ENCODE data around the gene SH3BP5L.

Gene SH3BP5L

DNA sequence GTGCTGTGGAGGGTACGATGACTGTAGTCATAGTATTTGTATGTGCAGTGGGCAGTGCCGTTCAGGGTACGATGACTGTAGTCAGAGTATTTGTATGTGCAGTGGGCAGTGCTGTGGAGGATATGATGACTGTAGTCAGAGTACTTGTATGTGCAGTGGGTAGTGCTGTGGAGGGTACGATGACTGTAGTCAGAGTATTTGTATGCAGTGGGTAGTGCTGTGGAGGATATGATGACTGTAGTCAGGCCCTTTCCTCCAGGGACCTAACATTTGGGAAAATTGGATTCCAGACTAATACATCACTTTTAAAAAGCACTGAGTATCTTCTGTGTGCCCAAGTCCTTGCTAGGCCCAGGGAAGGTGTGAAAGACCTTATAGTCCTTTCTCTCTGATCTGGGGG lies 15.2 kb upstream of the SH3BP5L start:
- H3K4me3 ChIP-seq (ENCODE audit: low read depth, low read length), result no peak overlapping the region
- no peak for DNase-seq (ENCODE audit: low read depth)
- in situ Hi-C loops (cut with HindIII; ENCODE audit: low sequenced_read_pairs), result no loop called here
- TF ChIP-seq, protein P1, sequence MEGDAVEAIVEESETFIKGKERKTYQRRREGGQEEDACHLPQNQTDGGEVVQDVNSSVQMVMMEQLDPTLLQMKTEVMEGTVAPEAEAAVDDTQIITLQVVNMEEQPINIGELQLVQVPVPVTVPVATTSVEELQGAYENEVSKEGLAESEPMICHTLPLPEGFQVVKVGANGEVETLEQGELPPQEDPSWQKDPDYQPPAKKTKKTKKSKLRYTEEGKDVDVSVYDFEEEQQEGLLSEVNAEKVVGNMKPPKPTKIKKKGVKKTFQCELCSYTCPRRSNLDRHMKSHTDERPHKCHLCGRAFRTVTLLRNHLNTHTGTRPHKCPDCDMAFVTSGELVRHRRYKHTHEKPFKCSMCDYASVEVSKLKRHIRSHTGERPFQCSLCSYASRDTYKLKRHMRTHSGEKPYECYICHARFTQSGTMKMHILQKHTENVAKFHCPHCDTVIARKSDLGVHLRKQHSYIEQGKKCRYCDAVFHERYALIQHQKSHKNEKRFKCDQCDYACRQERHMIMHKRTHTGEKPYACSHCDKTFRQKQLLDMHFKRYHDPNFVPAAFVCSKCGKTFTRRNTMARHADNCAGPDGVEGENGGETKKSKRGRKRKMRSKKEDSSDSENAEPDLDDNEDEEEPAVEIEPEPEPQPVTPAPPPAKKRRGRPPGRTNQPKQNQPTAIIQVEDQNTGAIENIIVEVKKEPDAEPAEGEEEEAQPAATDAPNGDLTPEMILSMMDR (IDR thresholded peaks at IDR 0.05; ENCODE audit: low read depth, low read length, missing control alignments), result no peak

DNA sequence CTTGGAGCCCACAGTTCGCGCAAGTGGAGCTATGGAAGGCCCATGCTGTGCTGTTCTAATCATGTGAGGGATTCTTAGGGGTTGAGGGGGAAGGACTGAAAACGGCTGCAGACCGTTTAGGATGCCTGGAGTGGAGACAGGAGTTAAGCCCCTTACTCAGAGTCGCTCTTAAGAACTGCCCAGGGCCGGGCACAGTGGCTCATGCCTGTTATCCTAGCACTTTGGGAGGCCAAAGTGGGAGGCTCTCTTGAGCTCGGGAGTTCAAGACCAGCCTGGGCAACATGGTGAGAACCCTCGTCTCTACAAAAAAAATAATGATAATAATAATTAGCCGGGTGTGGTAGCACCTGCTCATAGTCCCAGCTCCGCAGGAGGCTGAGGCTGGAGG lies 13.4 kb upstream of the SH3BP5L start:
- no peak for DNase-seq (ENCODE audit: low read depth)
- in situ Hi-C loops (cut with HindIII; ENCODE audit: low sequenced_read_pairs), result no loop called here
- H3K4me3 ChIP-seq (ENCODE audit: low read depth, low read length), result peak overlapping the region; percentile 77
- TF ChIP-seq, protein P1 (IDR thresholded peaks at IDR 0.05; ENCODE audit: low read depth, low read length, missing control alignments), result no peak

DNA sequence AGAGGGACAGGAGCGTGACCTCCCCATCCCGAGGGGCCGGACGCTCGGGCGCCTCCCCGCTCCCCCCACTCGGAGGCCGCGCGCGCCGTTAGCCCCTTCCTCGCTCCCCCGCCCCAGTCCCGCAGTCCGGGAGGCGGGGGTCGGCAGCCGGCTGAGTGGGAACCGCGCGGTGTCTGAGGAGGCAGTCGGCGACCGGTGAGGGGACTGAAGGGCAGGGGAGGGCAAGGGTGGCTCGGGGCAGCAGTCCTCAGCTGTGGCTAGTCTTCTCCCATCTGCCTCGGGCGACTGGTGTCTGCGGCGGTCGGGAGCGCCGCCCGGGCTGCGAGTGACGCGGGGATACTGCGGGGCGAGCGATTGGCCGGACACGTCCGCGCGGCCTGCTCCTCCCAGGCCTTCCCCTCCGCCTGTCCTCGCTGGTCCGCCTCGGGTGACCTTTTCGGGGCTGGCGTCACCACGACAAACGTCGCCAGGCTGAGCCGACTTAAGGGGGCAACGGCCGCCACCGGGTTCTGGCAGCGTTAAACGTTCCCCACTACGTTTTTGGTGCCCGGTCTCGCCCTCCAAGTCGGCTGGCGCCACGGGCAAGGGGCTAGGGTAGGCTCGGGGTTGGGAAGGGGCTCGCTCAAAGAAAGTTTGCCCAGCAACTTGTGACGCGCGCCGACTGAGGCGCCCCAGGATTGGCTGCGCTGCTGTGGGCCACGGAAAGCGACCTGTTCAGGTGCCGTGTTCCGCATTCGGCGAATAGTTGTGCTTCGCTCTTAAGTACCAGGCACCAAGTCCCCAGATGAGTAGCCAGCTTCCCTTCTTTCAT lies 12.8 kb upstream of the SH3BP5L start:
- H3K4me3 ChIP-seq (ENCODE audit: low read depth, low read length), result peak overlapping the region; percentile 77
- TF ChIP-seq, protein P1 (IDR thresholded peaks at IDR 0.05; ENCODE audit: low read depth, low read length, missing control alignments), result no peak
- in situ Hi-C loops (cut with HindIII; ENCODE audit: low sequenced_read_pairs), result no loop called here
- peak; percentile 54 for DNase-seq (ENCODE audit: low read depth)

DNA sequence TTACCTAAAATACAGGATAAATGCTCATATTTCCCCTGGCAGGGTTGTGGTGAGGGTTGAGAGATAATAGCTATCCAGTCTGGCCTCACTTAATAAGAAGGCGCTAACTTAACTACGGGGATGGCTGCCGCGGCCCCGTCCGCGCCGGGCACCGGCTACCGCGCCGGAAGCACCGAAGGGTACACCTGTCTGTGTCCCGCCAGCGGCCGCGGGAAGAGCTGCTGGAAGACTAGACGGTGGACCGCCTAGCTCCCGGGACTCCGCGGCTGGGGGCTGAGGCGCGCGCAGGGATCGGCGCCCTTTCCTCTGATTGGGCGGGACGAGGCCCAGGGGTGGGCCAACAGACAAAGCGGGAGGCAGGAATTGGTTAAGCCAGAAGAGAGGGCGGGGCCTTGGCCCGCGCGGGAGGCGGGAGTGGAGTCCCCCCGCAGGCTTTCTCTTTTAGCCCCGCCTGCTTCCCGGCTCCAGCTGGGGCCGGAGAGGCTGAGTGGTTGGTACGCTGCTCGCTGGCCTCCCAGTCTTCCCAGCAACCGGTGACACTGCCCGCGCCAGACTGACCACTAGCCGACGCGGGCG lies 12.2 kb upstream of the SH3BP5L start, which contains the start of gene ZNF672:
Gene ZNF672, plus strand, starts transcription at position 444 of the 576 bp plus-strand sequence. CDS start 9,051 bp downstream, outside the sequence.
- H3K4me3 ChIP-seq (ENCODE audit: low read depth, low read length), result peak within 1 kb of the TSS; percentile 77
- in situ Hi-C loops (cut with HindIII; ENCODE audit: low sequenced_read_pairs), result no loop called here

DNA sequence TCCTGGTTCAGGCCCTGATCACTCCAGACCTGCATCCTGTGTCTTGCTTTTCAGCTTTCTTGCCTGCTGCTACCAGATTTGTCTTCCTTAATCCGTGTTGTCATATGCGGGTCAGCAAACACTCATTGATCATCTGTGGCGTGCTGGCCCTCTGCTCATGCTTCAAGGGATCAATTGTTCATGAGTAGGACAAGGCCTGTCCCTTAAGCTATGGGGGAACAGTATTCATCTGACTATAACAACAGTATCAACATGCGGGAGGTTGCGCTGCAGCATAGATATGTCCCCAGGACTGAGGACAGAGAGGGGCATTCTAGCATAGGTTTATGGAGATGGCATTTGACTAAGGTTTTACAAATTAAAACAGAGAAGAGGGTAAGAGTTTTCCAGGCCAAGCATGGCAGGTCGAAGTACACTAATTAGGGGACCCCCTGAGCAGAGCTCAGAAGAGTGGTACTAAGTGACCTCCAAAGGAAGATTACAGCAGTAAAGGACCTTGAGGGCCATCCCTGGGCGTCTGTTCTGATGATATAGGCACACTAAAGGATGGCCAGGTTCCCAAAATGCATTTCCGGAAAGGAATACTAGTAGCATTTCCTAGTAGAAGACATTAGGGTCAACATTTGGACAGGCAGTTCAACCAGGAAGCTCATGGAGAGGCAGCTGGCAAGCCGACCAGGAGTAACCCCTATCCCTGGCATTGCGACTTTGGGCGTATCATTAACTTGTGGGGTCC lies 11.5 kb upstream of the SH3BP5L start:
- no peak for DNase-seq (ENCODE audit: low read depth)
- peak overlapping the region; percentile 77 for H3K4me3 ChIP-seq (ENCODE audit: low read depth, low read length)
- TF ChIP-seq, protein P1 (IDR thresholded peaks at IDR 0.05; ENCODE audit: low read depth, low read length, missing control alignments), result no peak
- in situ Hi-C loops (cut with HindIII; ENCODE audit: low sequenced_read_pairs), result no loop called here

More for the DNA sequence above, 12.2 kb upstream of the SH3BP5L start, which contains the start of gene ZNF672:
- DNase-seq (ENCODE audit: low read depth), result peak; percentile 93
- TF ChIP-seq, protein P1 (IDR thresholded peaks at IDR 0.05; ENCODE audit: low read depth, low read length, missing control alignments), result no peak

DNA sequence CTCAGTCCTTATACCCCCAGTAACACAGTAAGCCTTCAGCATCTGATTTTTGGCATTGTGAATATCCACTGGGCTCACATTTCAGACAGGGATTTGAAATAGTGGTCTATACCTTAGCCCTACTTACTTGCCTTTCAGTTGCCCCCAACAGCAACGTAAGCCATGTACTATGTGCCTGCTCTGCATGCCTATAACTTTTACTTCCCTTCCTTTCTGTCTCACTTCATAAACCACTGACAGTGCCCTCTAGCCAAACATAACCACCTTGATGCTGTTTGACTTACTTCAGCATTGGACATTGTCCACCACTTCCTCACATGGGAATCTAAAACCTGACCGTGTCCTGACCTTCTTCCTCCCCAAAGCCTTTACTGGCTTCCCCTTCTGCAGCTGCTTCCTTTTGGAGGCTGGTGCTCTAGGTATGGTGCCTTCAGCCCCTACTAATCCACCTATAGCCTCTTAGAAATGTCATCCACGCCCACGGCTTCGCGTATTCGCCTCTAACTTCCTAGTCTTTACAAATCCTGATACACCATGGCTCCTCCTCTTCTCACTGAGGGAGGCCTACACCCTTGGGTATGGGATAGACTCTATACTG lies 8.7 kb upstream of the SH3BP5L start:
- TF ChIP-seq, protein P1 (IDR thresholded peaks at IDR 0.05; ENCODE audit: low read depth, low read length, missing control alignments), result no peak
- DNase-seq (ENCODE audit: low read depth), result no peak
- in situ Hi-C loops (cut with HindIII; ENCODE audit: low sequenced_read_pairs), result no loop called here
- no peak overlapping the region for H3K4me3 ChIP-seq (ENCODE audit: low read depth, low read length)
